ENCODE measurements around the gene RIC8B. TPM values are rescaled to one million over a fixed set of nuclear protein-coding genes. Genes with fewer than 3 reads are reported as not detected.
A peak's percentile ranks its signal among the peaks of the same experiment; 100 is the strongest.

The RIC8B gene
- polyA plus RNA-seq, 3 donors: 2.7 to 3.8 (median 2.7) TPM

DNA sequence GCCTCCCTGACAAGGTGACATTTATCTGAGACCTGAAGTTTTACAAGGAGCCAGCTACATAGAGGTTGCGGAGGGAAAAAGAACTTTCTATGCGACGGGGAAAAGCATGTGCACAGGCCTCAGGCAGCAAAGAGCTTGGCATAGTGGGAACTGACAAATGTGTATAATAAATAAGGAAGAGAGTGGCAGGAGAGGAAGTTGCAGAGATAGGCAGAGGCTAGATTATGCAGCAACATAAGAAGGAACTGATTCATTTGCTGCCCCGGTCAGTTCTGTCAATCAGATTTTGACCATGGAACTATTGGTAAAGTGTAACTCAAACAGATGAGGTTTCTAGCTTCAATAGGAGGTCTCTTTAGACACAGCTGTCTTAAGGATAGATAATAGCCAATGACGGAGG is 33.7 kb upstream of the RIC8B start:
- Mint-ChIP-seq H3K27ac (peak overlapping the region in 2 of 7 donors; percentile 46 to 70), H3K4me1 (peaks cover 8% of the 10 kb centered on the region), H3K9me3 (no peaks in the 10 kb centered on the region), H3K4me3 (no peak overlapping the region), H3K27me3 (ENCODE audit: low read depth in 3 of 3) (peaks cover 25 to 54% (median 36%) of the 10 kb centered on the region in 3 donors), H3K36me3 (no peaks in the 10 kb centered on the region)
- no peak overlapping the region for H3K27ac ChIP-seq (ENCODE audit: low read depth in 1 of 2, low read length in 2 of 2)
- no peaks in the 10 kb centered on the region for H3K79me2 ChIP-seq (ENCODE audit: insufficient read depth, low read length)
- H3K4me1 ChIP-seq (ENCODE audit: control insufficient read depth in 1 of 2, insufficient read depth in 2 of 2, low read length in 2 of 2): peaks cover 8 to 12% of the 10 kb centered on the region in 2 donors
- no peaks in the 10 kb centered on the region for H3K36me3 ChIP-seq (replicated peaks in 1 of 2; ENCODE audit: control insufficient read depth in 1 of 2, insufficient read depth in 2 of 2, low read length in 2 of 2)
- H2AFZ ChIP-seq (ENCODE audit: insufficient read depth, low read depth, low read length, poor library complexity, severe bottlenecking): no peak overlapping the region
- TF ChIP-seq CTCF (IDR thresholded peaks at IDR 0.05): no peak
- H3K27me3 ChIP-seq (ENCODE audit: control insufficient read depth in 2 of 2, insufficient read depth in 2 of 2, low read length in 2 of 2): peaks cover 22 to 37% of the 10 kb centered on the region in 2 donors
- no peaks in the 10 kb centered on the region for H4K20me1 ChIP-seq (ENCODE audit: insufficient read depth, low read length)
- WGBS (ENCODE audit: insufficient coverage): 57% methylated on average over 5 of the region's 5 CpGs
- no peak overlapping the region for H3K9ac ChIP-seq (ENCODE audit: insufficient read depth, low read length, poor library complexity, severe bottlenecking)
- intact Hi-C loops (cut with micrococcal nuclease): no loop called here
- H3K9me3 ChIP-seq (replicated peaks in 1 of 2; ENCODE audit: control insufficient read depth in 1 of 2, insufficient read depth in 1 of 2, low read length in 2 of 2): no peaks in the 10 kb centered on the region
- no peak overlapping the region for H3K4me2 ChIP-seq (replicated peaks; ENCODE audit: extremely low read depth, low read length, poor library complexity, severe bottlenecking)
- peak; percentile 29 to 47 (median 47) for DNase-seq
- H3K4me3 ChIP-seq (replicated peaks in 1 of 3; ENCODE audit: low read depth in 2 of 3, low read length in 3 of 3): no peak overlapping the region

GRCh38 chr12:106741247-106741646 is 33.2 kb upstream of the RIC8B start:
- Histone ChIP-seq H3K27ac (ENCODE audit: low read depth in 1 of 2, low read length in 2 of 2) (no peak overlapping the region), H3K4me1 (ENCODE audit: control insufficient read depth in 1 of 2, insufficient read depth in 2 of 2, low read length in 2 of 2) (peaks cover 8 to 12% of the 10 kb centered on the region in 2 donors), H3K79me2 (ENCODE audit: insufficient read depth, low read length) (no peaks in the 10 kb centered on the region), H2AFZ (ENCODE audit: insufficient read depth, low read depth, low read length, poor library complexity, severe bottlenecking) (no peak overlapping the region), H3K4me2 (replicated peaks; ENCODE audit: extremely low read depth, low read length, poor library complexity, severe bottlenecking) (no peak overlapping the region), H3K9ac (ENCODE audit: insufficient read depth, low read length, poor library complexity, severe bottlenecking) (no peak overlapping the region), H3K36me3 (replicated peaks in 1 of 2; ENCODE audit: control insufficient read depth in 1 of 2, insufficient read depth in 2 of 2, low read length in 2 of 2) (no peaks in the 10 kb centered on the region), H3K4me3 (replicated peaks in 1 of 3; ENCODE audit: low read depth in 2 of 3, low read length in 3 of 3) (no peak overlapping the region), H4K20me1 (ENCODE audit: insufficient read depth, low read length) (no peaks in the 10 kb centered on the region), H3K9me3 (replicated peaks in 1 of 2; ENCODE audit: control insufficient read depth in 1 of 2, insufficient read depth in 1 of 2, low read length in 2 of 2) (no peaks in the 10 kb centered on the region), H3K27me3 (ENCODE audit: control insufficient read depth in 2 of 2, insufficient read depth in 2 of 2, low read length in 2 of 2) (peaks cover 20 to 37% of the 10 kb centered on the region in 2 donors)
- DNase-seq: no peak
- H3K4me1 Mint-ChIP-seq: peaks cover 8% of the 10 kb centered on the region
- no peak overlapping the region for H3K4me3 Mint-ChIP-seq
- peaks cover 25 to 50% (median 36%) of the 10 kb centered on the region in 3 donors for H3K27me3 Mint-ChIP-seq (ENCODE audit: low read depth in 3 of 3)
- no CpG with 5 or more reads among the region's 2 CpGs for WGBS (ENCODE audit: insufficient coverage)
- TF ChIP-seq CTCF (IDR thresholded peaks at IDR 0.05): no peak
- H3K36me3 Mint-ChIP-seq: no peaks in the 10 kb centered on the region
- no peak overlapping the region for H3K27ac Mint-ChIP-seq
- H3K9me3 Mint-ChIP-seq: no peaks in the 10 kb centered on the region
- intact Hi-C loops (cut with micrococcal nuclease): no loop called here

All from CD14-positive monocyte (primary cell).